HepG2 (cell line): ENCODE data around the gene AMPH. TPM values are rescaled to one million over a fixed set of nuclear protein-coding genes. Genes with fewer than 3 reads are reported as not detected.

Experiments used
- ATAC-seq: fragments of 200-7000 bp; cut with Tn5 transposase; 3 replicates; pipeline ENCODE4 v1.9.1; 2020; ENCODE audit warnings: mild to moderate bottlenecking, moderate library complexity
- BruUV-seq: library from RNA; stranded (reverse); fragments of 400-500 nt; replicated peaks from 2 replicates; lab custom pipeline; 2021; lab: Mats Ljungman, UMichigan
- CTCF ChIA-PET: fragments of 300-600 bp; formaldehyde crosslinking; extraction: SDS; loops from one replicate; lab custom pipeline; 2021; ENCODE audit warnings: low total read pairs, inconsistent platforms, low intra/inter-chr PET ratio; lab: Yijun Ruan, JAX
- POLR2A ChIA-PET: fragments of 350-600 bp; sonication (Branson Sonifier 250); formaldehyde crosslinking; loops from one replicate; lab custom pipeline; 2020; ENCODE audit warnings: antibody characterized with exemption, inconsistent platforms; lab: Yijun Ruan, JAX
- DNase-seq: peaks from one replicate; pipeline ENCODE4 v3.0.0-alpha.2; 2015; ENCODE audit warnings: low spot score
- FAIRE-seq: peaks from 3 replicates; lab custom pipeline; 2011; peaks lifted over from hg19 to GRCh38; lab: Jason Lieb, UNC
- H2AFZ ChIP-seq: one replicate; pipeline ENCODE4 v1.6.1; 2011; ENCODE audit warnings: low read length, inconsistent platforms
- H3K27ac ChIP-seq: fragments of 300-600 bp; 3 replicates; pipeline ENCODE4 v1.8.0; 2011; ENCODE audit warnings: mixed run types, mild to moderate bottlenecking, mixed read lengths, low read length, inconsistent platforms; ENCODE audit not compliant: insufficient read depth; ENCODE audit errors: extremely low read length
- H3K27me3 ChIP-seq, 2 experiments: fragments of 200-600 bp in 1 of 2; 2 replicates in 1 of 2; 3 replicates in 1 of 2; pipeline versions ENCODE4 v1.6.0 to v1.8.0; 2011; ENCODE audit warnings: low read length in 2 of 2, mild to moderate bottlenecking in 2 of 2, moderate library complexity in 2 of 2, inconsistent platforms in 1 of 2; ENCODE audit not compliant: insufficient read depth in 2 of 2, control insufficient read depth in 1 of 2
- H3K36me3 ChIP-seq, 2 experiments: fragments of 200-600 bp in 1 of 2; replicated peaks in 1 of 2; 2 replicates in 1 of 2; 3 replicates in 1 of 2; pipeline versions ENCODE4 v1.5.1 to v1.8.0; 2011; ENCODE audit warnings: low read length in 2 of 2, inconsistent platforms in 1 of 2; ENCODE audit not compliant: insufficient read depth in 2 of 2, control insufficient read depth in 1 of 2
- H3K4me1 ChIP-seq: 2 replicates; pipeline ENCODE4 v1.5.1; 2012; ENCODE audit warnings: low read length, inconsistent platforms; ENCODE audit not compliant: insufficient read depth
- H3K4me2 ChIP-seq: 2 replicates; pipeline ENCODE4 v1.6.0; 2011; ENCODE audit warnings: low read depth, low read length, inconsistent platforms
- H3K4me3 ChIP-seq, 3 experiments: fragments of 200-600 bp in 1 of 3; sonication (generic), shearing (Covaris generic) in 1 of 3; replicated peaks in 1 of 3; 2 replicates each; pipeline ENCODE4 v1.5.1; 2011 to 2016; ENCODE audit warnings: low read length in 3 of 3, inconsistent platforms in 2 of 3, low read depth in 2 of 3, mild to moderate bottlenecking in 2 of 3, control low read depth in 1 of 3, mixed read lengths in 1 of 3; ENCODE audit not compliant: insufficient read depth in 1 of 3
- H3K79me2 ChIP-seq: one replicate; pipeline ENCODE4 v1.6.1; 2011; ENCODE audit warnings: low read length, inconsistent platforms; ENCODE audit not compliant: insufficient read depth
- H3K9ac ChIP-seq: 2 replicates; pipeline ENCODE4 v1.6.0; 2011; ENCODE audit warnings: mild to moderate bottlenecking, low read depth, low read length, inconsistent platforms; ENCODE audit not compliant: insufficient read depth
- H3K9me3 ChIP-seq: 2 replicates; pipeline ENCODE4 v1.5.1; 2012; ENCODE audit warnings: mild to moderate bottlenecking, low read length
- H4K20me1 ChIP-seq: 2 replicates; pipeline ENCODE4 v1.6.0; 2011; ENCODE audit warnings: inconsistent platforms, mild to moderate bottlenecking, low read length, moderate library complexity; ENCODE audit not compliant: insufficient read depth
- GABPB1 ChIP-seq: IDR thresholded peaks from 2 replicates; pipeline ENCODE4 v1.6.1; 2016; ENCODE audit warnings: mild to moderate bottlenecking, missing genetic modification reagents, moderate library complexity, missing compliant biosample characterization
- MED1 ChIP-seq: sonication (generic); formaldehyde crosslinking; IDR thresholded peaks from 2 replicates; pipeline ENCODE4 v1.4.0; 2020; ENCODE audit warnings: missing genetic modification reagents
- MXI1 ChIP-seq: IDR thresholded peaks from 3 replicates; pipeline ENCODE4 v1.6.1; 2012; ENCODE audit warnings: low read depth, low read length, inconsistent platforms, borderline replicate concordance
- NFE2L1 ChIP-seq: sonication (generic); formaldehyde crosslinking; IDR thresholded peaks from 2 replicates; pipeline ENCODE4 v1.4.0; 2020; ENCODE audit warnings: missing genetic modification reagents, mild to moderate bottlenecking, borderline replicate concordance
- NR1H2 ChIP-seq: sonication (generic); formaldehyde crosslinking; IDR thresholded peaks from 2 replicates; pipeline ENCODE4 v1.8.1; 2022; ENCODE audit warnings: low read depth, missing genetic modification reagents, borderline replicate concordance
- ZNF12 ChIP-seq: sonication (generic); formaldehyde crosslinking; IDR thresholded peaks from 2 replicates; pipeline ENCODE4 v1.5.0; 2020; ENCODE audit warnings: missing genetic modification reagents
- ZNF367 ChIP-seq: sonication (generic); formaldehyde crosslinking; IDR thresholded peaks from 2 replicates; pipeline ENCODE4 v1.4.0; 2020; ENCODE audit warnings: missing genetic modification reagents, borderline replicate concordance
- ZNF44 ChIP-seq: sonication (generic); formaldehyde crosslinking; IDR thresholded peaks from 2 replicates; pipeline ENCODE4 v1.5.1; 2020; ENCODE audit warnings: mild to moderate bottlenecking, missing genetic modification reagents
- ZNF451 ChIP-seq: sonication (generic); formaldehyde crosslinking; IDR thresholded peaks from 2 replicates; pipeline ENCODE4 v1.5.0; 2020; ENCODE audit warnings: mild to moderate bottlenecking, missing genetic modification reagents
- ZNF746 ChIP-seq: sonication (generic); formaldehyde crosslinking; IDR thresholded peaks from 2 replicates; pipeline ENCODE4 v1.8.0; 2022; ENCODE audit warnings: mild to moderate bottlenecking, missing genetic modification reagents
- WGBS: methylation state at CpG from one replicate; pipeline ENCODE4 v1.1.6; 2017; ENCODE audit warnings: low lambda C conversion rate; 5-methylcytosine and 5-hydroxymethylcytosine counted together
- in situ Hi-C: cut with HindIII; loops from 2 replicates; pipeline ENCODE4 v1.10.0; 2017; ENCODE audit warnings: low pct_unique_long_range_greater_than_20kb; ENCODE audit not compliant: extremely low pct_ligation_motif_present
- intact Hi-C: fragments of 100-400 bp; cut with micrococcal nuclease; formaldehyde crosslinking; loops from one replicate; pipeline ENCODE4 v1.10.0; 2022; ENCODE audit not compliant: unreplicated experiment
- polyA plus RNA-seq, 8 experiments: library from polyadenylated mRNA; depleted of rRNA in 3 of 8; stranded (reverse) in 7 of 8; unstranded in 1 of 8; fragments of >200 nt; fragmentation: Illumina TruSeq in 4 of 8; extraction: Trizol in 4 of 8; gene quantifications; 2 replicates each; pipeline versions ENCODE4 v1.2.1 to v1.2.3, GENCODE V29; 2011 to 2016; ENCODE audit warnings: low read depth in 4 of 8, missing spikeins in 1 of 8, mixed read lengths in 1 of 8; ENCODE audit not compliant: insufficient read depth in 1 of 8
- total RNA-seq, 5 experiments: library from RNA; depleted of rRNA; stranded (reverse); fragments of >200 nt; fragmentation: Illumina TruSeq; extraction: Trizol; gene quantifications; 2 replicates each; pipeline ENCODE4 v1.2.3, GENCODE V29; 2016; ENCODE audit warnings: low read depth in 1 of 5
- TF ChIP-seq, protein P1 (sequence below): sonication (generic); formaldehyde crosslinking; IDR thresholded peaks from 2 replicates; pipeline ENCODE4 v1.4.0; 2020; ENCODE audit warnings: missing genetic modification reagents
- TF ChIP-seq, protein P2 (sequence below): sonication (generic); formaldehyde crosslinking; IDR thresholded peaks from 2 replicates; pipeline ENCODE4 v1.5.0; 2020; ENCODE audit warnings: missing genetic modification reagents
- TF ChIP-seq, protein P3 (sequence below): sonication (generic); formaldehyde crosslinking; IDR thresholded peaks from 2 replicates; pipeline ENCODE4 v1.4.0; 2020; ENCODE audit warnings: missing genetic modification reagents
- TF ChIP-seq, protein P4 (sequence below), 2 experiments: sonication (generic) in 1 of 2; formaldehyde crosslinking in 1 of 2; IDR thresholded peaks; 2 replicates each; pipeline versions ENCODE4 v1.4.0 to v1.6.1; 2018 to 2020; ENCODE audit warnings: missing genetic modification reagents in 2 of 2, borderline replicate concordance in 1 of 2, low read depth in 1 of 2, mild to moderate bottlenecking in 1 of 2, missing biosample characterization in 1 of 2

Gene AMPH
- total and polyA plus RNA-seq, 2 of the 13 experiments (the other 11 are each of a cell fraction or from before 2014, with no cell fraction given), result not detected

DNA sequence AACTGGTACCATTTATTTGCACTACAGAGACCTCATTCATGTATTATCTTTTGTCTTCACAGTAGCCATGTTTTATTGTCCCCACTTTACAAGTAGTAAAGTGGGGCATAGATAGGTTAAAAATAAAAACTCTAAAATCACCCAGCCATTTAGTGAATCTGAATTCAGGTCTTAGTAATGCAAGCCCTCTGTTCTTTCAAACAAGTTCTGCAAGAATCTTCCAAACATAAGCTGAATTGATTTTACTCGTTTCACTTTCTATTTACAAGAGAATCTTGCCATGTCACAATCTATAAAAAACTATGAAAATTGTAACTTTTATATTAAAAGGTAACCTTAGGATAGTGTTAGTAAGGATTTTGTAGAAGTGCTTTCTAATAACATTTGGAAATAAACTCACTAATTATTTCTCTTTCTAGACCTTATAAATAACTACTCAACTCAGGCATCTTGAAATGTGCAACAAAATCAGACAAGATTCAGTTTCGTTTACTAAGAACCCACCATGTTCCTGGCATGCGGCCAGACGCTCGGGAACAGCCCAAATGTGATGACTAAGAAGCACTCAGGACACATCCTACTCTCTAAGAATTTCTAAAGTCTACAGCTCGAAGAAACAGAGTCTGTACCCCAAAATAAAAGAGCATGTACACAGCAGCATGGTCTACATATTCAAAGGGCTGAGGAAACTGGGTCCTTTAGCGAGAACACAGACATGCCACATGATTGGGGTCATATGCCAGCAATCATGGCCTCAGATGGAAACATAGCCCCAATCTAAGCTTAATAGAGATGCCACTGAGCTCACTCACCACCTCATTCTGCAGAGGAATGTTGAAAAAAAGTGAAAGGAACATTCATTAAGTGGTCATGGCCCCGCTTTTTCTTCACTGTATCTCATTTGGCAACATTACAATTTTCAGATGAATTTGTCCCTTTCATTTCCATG is 167.6 kb downstream of the AMPH start (continued):
- TF ChIP-seq ZNF746 (CRISPR knock-in tag) (no peak), ZNF44 (CRISPR knock-in tag) (no peak), ZNF367 (CRISPR knock-in tag) (no peak)
- TF ChIP-seq, protein P1, sequence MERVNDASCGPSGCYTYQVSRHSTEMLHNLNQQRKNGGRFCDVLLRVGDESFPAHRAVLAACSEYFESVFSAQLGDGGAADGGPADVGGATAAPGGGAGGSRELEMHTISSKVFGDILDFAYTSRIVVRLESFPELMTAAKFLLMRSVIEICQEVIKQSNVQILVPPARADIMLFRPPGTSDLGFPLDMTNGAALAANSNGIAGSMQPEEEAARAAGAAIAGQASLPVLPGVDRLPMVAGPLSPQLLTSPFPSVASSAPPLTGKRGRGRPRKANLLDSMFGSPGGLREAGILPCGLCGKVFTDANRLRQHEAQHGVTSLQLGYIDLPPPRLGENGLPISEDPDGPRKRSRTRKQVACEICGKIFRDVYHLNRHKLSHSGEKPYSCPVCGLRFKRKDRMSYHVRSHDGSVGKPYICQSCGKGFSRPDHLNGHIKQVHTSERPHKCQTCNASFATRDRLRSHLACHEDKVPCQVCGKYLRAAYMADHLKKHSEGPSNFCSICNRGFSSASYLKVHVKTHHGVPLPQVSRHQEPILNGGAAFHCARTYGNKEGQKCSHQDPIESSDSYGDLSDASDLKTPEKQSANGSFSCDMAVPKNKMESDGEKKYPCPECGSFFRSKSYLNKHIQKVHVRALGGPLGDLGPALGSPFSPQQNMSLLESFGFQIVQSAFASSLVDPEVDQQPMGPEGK (CRISPR knock-in tag), result no peak
- TF ChIP-seq, all 625 proteins: peak for 0

DNA sequence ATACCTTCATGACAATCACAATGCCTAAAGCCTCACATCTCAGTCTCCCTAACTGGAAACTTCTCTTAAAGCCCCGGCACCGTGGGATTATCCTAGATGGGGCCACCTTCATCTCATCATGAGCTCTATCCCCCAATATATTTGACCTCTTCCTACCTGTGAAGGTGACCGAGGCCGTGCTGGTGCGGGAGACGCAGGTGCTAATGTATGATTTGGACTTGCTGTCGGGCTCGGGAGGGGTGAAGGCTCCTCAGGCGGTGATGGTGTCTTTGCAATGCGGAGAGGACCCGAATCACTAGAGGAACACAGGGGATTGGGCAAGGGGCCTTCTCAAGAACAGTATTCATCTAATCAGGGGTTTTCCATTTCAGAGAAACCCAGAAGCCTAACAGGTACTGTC is 168.4 kb downstream of the AMPH start:
- intact Hi-C loops, result no loop called here
- WGBS, result 15% methylated on average over 11 of the region's 11 CpGs
- no peak for FAIRE-seq
- no peak for TF ChIP-seq ZNF12
- TF ChIP-seq ZNF44 (CRISPR knock-in tag), result no peak
- no peak for TF ChIP-seq MXI1
- TF ChIP-seq, protein P2, sequence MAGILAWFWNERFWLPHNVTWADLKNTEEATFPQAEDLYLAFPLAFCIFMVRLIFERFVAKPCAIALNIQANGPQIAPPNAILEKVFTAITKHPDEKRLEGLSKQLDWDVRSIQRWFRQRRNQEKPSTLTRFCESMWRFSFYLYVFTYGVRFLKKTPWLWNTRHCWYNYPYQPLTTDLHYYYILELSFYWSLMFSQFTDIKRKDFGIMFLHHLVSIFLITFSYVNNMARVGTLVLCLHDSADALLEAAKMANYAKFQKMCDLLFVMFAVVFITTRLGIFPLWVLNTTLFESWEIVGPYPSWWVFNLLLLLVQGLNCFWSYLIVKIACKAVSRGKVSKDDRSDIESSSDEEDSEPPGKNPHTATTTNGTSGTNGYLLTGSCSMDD (CRISPR knock-in tag), result no peak
- no peak for TF ChIP-seq GABPB1 (CRISPR knock-in tag)
- TF ChIP-seq NFE2L1, result no peak
- TF ChIP-seq, protein P3, sequence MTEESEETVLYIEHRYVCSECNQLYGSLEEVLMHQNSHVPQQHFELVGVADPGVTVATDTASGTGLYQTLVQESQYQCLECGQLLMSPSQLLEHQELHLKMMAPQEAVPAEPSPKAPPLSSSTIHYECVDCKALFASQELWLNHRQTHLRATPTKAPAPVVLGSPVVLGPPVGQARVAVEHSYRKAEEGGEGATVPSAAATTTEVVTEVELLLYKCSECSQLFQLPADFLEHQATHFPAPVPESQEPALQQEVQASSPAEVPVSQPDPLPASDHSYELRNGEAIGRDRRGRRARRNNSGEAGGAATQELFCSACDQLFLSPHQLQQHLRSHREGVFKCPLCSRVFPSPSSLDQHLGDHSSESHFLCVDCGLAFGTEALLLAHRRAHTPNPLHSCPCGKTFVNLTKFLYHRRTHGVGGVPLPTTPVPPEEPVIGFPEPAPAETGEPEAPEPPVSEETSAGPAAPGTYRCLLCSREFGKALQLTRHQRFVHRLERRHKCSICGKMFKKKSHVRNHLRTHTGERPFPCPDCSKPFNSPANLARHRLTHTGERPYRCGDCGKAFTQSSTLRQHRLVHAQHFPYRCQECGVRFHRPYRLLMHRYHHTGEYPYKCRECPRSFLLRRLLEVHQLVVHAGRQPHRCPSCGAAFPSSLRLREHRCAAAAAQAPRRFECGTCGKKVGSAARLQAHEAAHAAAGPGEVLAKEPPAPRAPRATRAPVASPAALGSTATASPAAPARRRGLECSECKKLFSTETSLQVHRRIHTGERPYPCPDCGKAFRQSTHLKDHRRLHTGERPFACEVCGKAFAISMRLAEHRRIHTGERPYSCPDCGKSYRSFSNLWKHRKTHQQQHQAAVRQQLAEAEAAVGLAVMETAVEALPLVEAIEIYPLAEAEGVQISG (CRISPR knock-in tag), result no peak
- TF ChIP-seq NR1H2, result no peak
- TF ChIP-seq ZNF451, result no peak
- TF ChIP-seq MED1 (CRISPR knock-in tag), result no peak
- TF ChIP-seq, protein P4, sequence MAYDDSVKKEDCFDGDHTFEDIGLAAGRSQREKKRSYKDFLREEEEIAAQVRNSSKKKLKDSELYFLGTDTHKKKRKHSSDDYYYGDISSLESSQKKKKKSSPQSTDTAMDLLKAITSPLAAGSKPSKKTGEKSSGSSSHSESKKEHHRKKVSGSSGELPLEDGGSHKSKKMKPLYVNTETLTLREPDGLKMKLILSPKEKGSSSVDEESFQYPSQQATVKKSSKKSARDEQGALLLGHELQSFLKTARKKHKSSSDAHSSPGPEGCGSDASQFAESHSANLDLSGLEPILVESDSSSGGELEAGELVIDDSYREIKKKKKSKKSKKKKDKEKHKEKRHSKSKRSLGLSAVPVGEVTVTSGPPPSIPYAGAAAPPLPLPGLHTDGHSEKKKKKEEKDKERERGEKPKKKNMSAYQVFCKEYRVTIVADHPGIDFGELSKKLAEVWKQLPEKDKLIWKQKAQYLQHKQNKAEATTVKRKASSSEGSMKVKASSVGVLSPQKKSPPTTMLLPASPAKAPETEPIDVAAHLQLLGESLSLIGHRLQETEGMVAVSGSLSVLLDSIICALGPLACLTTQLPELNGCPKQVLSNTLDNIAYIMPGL (CRISPR knock-in tag; IDR thresholded peaks at IDR 0.05; ENCODE audit: borderline replicate concordance in 1 of 2, low read depth in 1 of 2), result no peak

More for the DNA sequence above, 168.4 kb downstream of the AMPH start:
- DNase-seq, result no peak
- H3K27me3 ChIP-seq, result 0 out of 5 replicates have a peak, but pooled peaks cover 1 to 3% of the 10 kb centered on the region in 2 experiments
- H3K9me3 ChIP-seq, result no peaks in the 10 kb centered on the region
- CTCF ChIA-PET, result no interaction called here
- BruUV-seq, result no TSS peak
- H3K4me2 ChIP-seq, result no peak overlapping the region
- H3K27ac ChIP-seq, result no peak overlapping the region
- H3K9ac ChIP-seq, result no peak overlapping the region
- ATAC-seq, result no peak
- POLR2A ChIA-PET, result no interaction called here
- H3K4me3 ChIP-seq, result no peak overlapping the region
- H4K20me1 ChIP-seq, result no peaks in the 10 kb centered on the region
- in situ Hi-C loops, result no loop called here
- H3K4me1 ChIP-seq, result no peaks in the 10 kb centered on the region
- H3K36me3 ChIP-seq, result no peaks in the 10 kb centered on the region
- no peak overlapping the region for H2AFZ ChIP-seq
- no peaks in the 10 kb centered on the region for H3K79me2 ChIP-seq
